Skeletal muscle cell (primary cell): ENCODE results near the gene HEMGN.
A peak's percentile ranks its signal among the peaks of the same experiment; 100 is the strongest.

Experiments
- DNase-seq: peaks from one replicate; pipeline ENCODE4 v3.0.0-alpha.2; 2010; ENCODE audit warnings: low read depth
- H3K4me3 ChIP-seq: 2 replicates; pipeline ENCODE4 v1.5.1; 2011; ENCODE audit warnings: low read depth, mild to moderate bottlenecking, control low read depth, low read length, moderate library complexity

Gene HEMGN

GRCh38 chr9:97935276-97935675 is 2.7 kb downstream of the HEMGN start:
- no peak for DNase-seq
- H3K4me3 ChIP-seq = no peak overlapping the region

DNA sequence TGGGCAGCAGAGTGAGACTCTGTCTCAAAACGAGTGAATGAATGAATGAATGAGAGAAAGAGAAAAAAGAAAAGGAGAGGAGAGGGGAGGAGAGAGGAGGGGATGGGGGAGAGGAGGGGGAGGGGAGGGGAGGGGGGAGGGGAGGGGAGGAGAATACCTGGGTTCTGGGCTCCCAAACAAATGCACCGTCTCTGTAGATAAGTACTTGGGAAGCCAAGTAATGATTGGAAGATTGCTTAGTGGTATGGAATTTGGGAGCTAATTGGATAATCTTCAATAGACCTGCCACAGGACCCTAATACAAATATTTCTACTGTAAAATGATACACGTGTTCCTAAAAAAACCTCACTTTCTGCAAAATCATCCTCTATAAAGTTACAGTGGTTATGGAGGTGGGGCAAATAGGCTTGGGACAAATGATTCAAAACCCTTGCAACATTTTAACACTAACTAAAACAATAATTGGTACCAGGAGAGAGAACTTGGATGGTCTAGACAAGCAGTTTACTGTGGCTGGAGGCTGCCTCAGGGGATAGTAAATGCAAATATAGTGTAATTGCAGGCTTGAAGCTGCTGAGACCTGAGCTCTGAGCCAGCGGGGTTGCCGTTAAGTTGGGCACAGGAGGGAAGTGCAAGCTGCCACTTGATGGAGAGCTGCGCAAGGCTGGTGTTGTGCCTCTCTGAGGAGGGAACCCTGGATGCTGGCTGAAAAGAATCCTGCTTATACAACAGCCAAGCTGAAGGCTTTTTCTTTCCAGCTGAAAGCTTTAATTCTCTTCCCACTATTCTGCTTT is 3.5 kb downstream of the HEMGN start:
- H3K4me3 ChIP-seq = no peak overlapping the region
- DNase-seq = no peak

- no peak for DNase-seq
- H3K4me3 ChIP-seq = no peak overlapping the region
These were observed 4.5 kb downstream of the HEMGN start for GRCh38 chr9:97933297-97933998.

GRCh38 chr9:97930972-97931371 is 7.0 kb downstream of the HEMGN start:
- no peak for DNase-seq
- no peak overlapping the region for H3K4me3 ChIP-seq

- H3K4me3 ChIP-seq = no peak overlapping the region
- DNase-seq = no peak
These were observed 8.9 kb downstream of the HEMGN start for GRCh38 chr9:97928986-97929604.

DNA sequence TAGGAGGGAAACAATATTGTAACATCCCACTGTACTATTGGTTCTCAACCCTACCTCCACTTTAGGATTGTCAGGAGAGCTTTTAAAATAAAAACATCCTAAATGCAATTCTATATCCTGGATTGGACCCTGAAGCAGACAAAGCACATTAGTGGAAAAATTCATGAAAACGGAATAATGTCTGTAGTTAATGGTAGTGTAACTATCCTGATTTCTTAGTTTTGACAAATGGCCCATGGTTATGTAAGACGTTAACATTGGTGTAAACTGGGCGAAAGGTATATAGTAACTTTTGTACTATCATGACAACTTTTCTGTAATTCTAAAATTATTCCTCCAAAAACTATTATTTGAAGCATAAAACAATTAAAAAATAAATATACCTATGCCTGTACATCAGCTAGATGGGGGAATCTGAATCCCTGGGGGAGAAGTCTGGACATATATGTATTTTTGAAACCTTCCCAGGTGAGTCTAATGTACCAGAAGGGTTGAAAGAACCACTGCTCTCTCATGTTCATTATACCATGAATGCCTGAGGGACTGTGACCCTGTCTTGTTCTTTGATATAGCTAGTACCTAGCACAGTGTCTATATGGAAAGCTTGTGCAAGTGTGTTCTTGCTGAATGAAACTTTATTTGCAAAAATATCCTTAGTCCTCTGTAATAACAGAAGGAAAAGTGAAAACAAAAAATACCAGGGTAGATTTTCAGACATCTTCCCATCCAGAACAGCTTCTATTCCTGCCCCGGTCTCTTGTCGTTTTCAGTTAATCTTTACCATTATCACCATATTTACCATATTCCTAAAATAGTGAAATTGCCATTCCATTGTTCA is 12.3 kb downstream of the HEMGN start:
- no peak for DNase-seq
- no peak overlapping the region for H3K4me3 ChIP-seq

DNA sequence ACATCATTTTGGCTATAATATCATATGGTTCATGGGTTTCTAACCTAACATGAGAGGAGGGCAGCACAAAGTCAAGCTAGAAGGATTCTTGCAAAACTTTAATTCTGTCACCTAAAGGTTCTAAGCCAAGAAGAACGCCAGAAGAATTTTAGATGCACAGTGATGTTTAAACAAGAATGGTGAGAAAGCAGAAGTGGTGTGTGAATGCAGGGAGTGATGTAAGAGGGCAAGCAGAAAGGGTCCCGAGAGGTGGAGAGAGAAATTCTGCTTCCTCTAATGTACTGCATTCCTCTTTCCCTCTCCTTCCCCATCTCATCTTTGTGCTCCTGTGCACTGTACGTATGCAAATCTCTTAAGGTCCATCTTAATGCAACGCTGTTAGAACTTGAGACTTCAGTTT is 13.6 kb downstream of the HEMGN start:
- no peak overlapping the region for H3K4me3 ChIP-seq
- DNase-seq = no peak

- H3K4me3 ChIP-seq = peak overlapping the region; percentile 40
- DNase-seq = peak; percentile 40
These were observed 14.4 kb downstream of the HEMGN start for GRCh38 chr9:97923529-97924108.

DNA sequence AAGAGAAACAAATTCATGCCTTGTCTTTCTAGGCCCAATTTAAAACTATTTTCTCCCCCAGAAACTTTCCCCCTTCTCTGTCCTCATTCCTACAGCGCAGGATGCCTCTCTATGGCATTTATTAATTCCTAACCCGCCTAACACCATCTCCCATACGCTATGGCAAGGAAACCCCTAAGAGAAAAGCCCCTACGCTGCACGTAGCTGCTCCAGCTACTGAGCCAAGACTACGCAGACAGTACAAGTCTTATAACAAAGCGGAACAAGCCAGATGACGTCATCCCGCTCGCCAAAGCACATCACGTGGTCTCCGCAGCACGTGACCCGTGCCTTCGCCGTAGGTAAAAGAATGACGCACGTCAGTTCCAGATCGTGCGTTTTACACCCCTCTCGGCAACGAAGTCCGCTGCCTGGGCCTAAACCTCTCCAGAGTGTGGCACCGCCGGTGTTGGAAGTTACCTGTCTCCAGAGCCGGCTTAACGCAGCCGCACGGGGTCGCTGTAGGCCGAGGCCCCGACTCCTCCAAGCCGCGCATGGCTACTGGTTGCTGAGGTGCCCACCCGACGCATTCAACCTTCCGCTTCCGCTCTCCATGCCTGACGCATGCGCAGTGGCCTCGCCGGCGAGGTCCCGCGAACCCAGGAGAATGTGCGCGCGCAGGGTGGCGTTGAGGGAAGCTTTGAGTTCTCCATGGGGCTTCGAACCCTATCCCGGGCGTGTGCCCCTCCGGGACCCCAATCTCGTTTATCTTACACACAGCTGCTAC is 15.8 kb downstream of the HEMGN start, which contains the start of gene TRMO:
Gene TRMO (minus strand): TSS at position 542 of the 766 bp plus-strand sequence. CDS start 7 bp downstream, at position 535.
- peak within 1 kb of the TSS; percentile 72 for H3K4me3 ChIP-seq
- peak; percentile 98 for DNase-seq

GRCh38 chr9:97919217-97919813 is 18.7 kb downstream of the HEMGN start:
- no peak overlapping the region for H3K4me3 ChIP-seq
- DNase-seq = no peak

- no peak overlapping the region for H3K4me3 ChIP-seq
- DNase-seq = no peak
These were observed 19.4 kb downstream of the HEMGN start for GRCh38 chr9:97918611-97919010.

- no peak overlapping the region for H3K4me3 ChIP-seq
- no peak for DNase-seq
These were observed 26.0 kb downstream of the HEMGN start for GRCh38 chr9:97911970-97912369.

- no peak overlapping the region for H3K4me3 ChIP-seq
- no peak for DNase-seq
These were observed 26.4 kb downstream of the HEMGN start for GRCh38 chr9:97911528-97911927.

DNA sequence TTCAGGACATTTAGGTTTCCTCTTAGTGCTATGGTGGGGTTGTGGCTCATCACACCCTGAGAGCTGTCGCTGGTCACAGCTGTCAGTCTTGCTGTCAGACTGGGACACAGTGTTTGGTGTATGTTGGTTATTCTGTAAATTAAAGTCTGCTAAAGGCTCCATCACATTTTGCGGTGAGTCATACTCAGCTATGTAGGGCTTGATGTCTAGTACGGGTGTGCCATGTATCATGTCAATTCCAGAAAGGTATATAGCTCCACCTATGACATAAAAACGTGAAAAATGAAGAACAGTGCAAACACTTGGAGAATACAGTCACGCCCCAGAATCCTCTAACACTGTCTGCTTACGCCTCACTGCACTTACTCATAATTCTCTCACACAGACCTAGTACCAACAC is 27.6 kb downstream of the HEMGN start:
- DNase-seq = no peak

DNA sequence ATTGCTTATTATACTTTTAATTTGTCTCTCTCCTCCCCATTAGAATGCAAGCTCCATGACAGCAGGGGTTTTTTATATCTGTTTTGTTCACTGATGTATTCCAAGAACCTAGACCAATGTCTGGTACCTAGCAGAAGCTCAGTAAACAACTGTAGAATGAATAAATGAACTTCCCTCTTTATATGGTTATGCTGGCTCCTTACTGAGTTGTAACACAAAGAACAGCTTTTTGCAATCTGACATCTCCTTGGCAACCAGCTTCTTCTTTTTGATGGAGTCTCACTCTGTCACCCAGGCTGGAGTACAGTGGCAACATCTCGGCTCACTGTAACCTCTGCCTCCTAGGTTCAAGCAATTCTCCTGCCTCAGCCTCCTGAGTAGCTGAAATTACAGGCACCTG is 29.3 kb downstream of the HEMGN start:
- DNase-seq = no peak
- no peak overlapping the region for H3K4me3 ChIP-seq

More for the DNA sequence above, 27.6 kb downstream of the HEMGN start:
- no peak overlapping the region for H3K4me3 ChIP-seq

GRCh38 chr9:97907632-97908031 is 30.3 kb downstream of the HEMGN start:
- no peak overlapping the region for H3K4me3 ChIP-seq
- no peak for DNase-seq

DNA sequence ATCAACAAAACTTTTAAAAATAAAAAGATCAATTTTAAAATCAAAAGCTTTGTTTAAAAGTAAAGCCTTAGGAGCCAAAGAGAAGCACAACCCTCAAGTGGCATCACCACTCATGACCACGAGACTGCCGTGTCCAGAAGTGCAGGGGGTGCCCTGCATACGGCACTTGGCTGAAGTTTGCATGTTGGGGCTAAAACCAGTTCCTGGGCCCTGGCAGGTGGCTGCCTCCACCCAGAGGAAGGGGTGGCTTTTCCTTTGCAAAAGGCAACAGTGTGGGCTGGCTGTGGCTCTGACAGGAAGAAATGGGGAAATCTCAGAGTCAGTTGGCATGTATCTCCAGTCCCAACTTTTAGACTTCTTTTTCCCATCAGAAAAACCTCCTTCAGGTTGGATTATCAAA is 30.9 kb downstream of the HEMGN start:
- no peak overlapping the region for H3K4me3 ChIP-seq

GRCh38 chr9:97906236-97906831 is 31.6 kb downstream of the HEMGN start:
- no peak for DNase-seq
- no peak overlapping the region for H3K4me3 ChIP-seq

More for the DNA sequence above, 30.9 kb downstream of the HEMGN start:
- DNase-seq = no peak
